Measurements from ENCODE around the gene PLSCR1. TPM values are rescaled to one million over a fixed set of nuclear protein-coding genes. Genes with fewer than 3 reads are reported as not detected.
"Not testable (repeated sequence)": the region's sequence is repeated elsewhere in the genome, so short reads cannot be mapped to it uniquely, and the experiment has no call there.

PLSCR1 gene
- total RNA-seq, 2 donors from 2014 or later = 72.1 to 95.5 TPM

DNA sequence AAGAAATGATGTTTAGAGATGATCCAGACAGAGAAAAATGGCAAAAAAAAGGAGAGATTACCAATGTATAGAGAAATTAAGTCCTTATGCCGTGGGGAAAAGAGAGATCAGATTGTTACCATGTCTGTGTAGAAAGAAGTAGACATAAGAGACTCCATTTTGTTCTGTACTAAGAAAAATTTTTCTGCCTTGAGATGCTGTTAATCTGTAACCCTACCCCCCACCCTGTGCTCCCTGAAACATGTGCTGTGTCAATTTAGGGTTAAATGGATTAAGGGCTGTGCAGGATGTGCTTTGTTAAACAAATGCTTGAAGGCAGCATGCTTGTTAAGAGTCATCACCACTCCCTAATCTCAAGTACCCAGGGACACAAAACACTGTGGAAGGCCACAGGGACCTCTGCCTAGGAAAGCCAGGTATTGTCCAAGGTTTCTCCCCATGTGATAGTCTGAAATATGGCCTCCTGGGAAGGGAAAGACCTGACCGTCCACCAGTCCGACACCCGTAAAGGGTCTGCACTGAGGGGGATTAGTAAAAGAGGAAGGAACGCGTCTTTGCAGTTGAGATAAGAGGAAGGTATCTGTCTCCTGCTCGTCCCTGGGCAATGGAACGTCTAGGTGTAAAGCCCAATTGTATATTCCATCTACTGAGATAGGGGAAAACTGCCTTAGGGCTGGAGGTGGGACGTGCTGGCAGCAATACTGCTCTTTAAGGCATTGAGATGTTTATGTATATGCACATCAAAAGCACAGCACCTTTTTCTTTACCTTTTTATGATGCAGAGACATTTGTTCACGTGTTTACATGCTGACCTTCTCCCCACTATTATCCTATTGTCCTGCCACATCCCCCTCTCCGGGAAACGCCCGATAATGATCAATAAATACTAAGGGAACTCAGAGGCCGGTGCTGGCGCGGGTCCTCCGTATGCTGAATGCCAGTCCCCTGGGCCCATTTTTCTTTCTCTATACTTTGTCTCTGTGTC is 21.9 kb downstream of the PLSCR1 start:
- DNase-seq (ENCODE audit: low spot score); intact Hi-C loops (cut with DNase I): not testable (repeated sequence)

DNA sequence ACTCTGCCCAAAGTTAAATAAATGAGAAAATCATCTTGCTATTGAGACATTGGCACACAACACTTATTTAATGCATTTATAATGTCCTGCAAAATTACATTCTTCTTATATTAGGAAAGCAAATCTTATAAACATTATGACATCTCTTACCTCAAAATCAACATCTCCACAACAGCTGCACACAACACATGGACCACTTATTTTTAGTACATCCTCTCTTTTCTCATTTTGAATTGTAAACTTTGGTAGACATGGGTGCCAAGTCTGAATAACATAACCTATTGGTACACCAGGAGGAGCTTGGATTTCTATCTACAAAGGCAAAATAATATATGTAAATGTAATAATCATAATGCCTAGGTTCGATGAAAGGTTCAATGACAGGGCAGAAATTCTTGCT is 23.0 kb downstream of the PLSCR1 start:
- intact Hi-C loops (cut with DNase I) = no loop called here
- no peak for DNase-seq (ENCODE audit: low spot score)

DNA sequence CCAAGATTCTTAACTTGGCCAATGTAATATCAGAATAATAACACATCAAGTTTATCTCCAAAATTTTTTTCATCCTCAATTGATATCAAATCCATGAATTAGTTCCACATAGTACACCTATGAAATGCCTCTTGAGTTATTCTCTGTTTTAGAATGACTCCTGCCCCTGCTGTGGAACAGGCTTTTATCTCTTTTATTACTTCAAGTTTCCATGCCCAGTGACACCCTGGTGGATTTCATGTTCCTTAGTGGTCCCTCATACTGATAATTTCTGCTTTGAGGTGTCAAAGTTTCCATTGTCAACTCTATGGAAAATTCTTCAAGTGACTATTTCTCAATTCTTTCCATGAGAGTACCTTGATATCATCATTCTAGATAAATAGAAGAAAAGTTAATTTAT is 24.6 kb downstream of the PLSCR1 start:
- intact Hi-C loops (cut with DNase I) = no loop called here
- DNase-seq (ENCODE audit: low spot score) = no peak

DNA sequence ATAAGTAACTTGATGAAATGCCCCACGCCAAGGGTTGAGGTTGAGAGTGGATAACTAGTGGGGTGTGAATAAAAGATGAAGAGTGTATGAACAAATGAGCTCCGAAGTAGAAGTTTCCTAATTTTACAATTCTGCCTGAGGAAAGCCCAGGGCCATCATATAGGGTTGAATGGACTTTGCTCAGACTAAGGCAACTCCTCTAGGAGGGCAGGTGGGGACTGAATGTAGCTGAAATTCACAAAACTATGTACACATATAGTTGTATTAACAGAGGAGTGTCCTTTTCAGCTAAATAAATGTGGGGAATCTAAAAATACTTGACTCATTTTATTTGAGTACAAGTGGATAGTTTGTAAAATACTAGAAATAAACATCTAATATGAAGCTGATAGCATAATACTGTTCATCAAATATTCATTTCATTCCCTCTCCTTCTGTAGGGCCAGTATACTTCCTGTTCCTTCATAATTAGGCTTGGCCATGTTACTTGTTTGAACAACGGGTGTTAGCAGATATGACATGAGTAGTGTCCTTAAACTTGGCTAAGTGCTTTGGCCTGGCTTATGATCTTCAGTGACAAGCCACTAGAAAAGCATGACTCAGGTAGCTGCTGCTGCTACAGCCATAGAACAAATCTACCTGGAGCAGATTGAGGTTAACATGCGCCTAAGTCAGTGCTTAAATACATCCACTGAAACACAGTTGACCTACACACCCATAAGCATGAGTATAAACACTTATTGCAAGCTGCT is 26.5 kb downstream of the PLSCR1 start:
- no peak for DNase-seq (ENCODE audit: low spot score)
- intact Hi-C loops (cut with DNase I) = no loop called here

DNA sequence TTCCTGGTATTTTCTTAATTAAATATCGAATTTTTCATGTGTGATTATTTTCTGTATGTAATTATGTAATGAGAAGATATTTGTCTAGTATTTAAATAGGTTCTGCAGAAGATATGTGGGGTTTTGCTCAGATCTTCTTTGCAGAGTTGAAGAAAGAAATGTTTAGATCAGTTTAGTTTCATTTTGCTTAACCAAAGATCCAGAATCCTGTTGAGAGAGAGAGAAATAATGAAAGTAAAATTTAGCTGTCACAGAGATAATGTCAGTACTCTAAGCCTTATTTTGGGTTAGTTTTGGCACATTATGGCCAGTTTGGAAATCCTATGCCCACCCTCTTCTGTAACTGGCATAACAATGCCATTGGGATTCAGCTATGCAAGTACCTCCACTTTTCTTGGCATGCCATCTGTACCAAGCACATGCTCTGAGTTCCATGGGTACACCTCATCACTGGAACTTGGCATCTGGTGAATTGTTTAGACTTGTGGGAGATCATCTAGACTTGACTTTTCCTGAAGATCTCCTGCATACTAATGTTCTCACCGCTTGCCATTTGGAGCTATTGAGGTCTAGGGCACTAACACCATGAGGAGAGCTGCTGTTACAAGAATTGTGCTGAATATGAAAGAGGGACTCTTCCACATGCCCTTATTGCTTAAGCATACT is 30.9 kb downstream of the PLSCR1 start:
- intact Hi-C loops (cut with DNase I) = no loop called here
- DNase-seq (ENCODE audit: low spot score) = no peak

DNA sequence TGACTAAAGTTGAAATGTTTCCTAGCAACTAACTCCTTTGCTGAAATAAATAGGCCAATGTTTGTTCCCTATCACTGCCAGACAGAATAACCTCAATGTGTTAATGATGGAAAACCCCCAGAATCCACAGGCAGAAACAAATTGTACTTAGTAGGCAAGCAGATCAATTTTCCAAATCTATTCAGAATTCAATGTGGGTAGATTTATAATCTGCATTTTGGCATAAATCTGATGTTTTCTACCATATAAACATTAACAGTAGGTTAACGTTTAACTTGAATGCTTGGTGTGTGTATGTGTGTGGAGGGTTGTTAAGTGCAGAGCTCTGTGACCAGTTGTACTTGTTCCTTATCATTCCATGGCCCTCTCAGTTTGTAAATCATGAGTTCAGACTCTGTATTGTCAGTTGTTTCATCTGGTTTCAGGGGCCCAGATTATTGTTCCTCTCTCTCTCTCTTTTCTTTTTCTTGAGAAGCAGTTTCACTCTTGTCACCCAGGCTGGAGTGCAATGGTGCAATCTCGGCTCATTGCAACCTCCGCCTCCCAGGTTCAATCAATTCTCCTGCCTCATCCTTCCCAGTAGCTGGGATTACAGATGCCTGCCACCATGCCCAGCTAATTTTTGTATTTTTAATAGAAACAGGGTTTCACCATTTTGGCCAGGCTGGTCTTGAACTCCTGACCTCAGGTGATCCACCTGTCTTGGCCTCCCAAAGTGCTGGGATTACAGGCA is 32.8 kb downstream of the PLSCR1 start:
- no peak for DNase-seq (ENCODE audit: low spot score)
- intact Hi-C loops (cut with DNase I) = no loop called here

DNA sequence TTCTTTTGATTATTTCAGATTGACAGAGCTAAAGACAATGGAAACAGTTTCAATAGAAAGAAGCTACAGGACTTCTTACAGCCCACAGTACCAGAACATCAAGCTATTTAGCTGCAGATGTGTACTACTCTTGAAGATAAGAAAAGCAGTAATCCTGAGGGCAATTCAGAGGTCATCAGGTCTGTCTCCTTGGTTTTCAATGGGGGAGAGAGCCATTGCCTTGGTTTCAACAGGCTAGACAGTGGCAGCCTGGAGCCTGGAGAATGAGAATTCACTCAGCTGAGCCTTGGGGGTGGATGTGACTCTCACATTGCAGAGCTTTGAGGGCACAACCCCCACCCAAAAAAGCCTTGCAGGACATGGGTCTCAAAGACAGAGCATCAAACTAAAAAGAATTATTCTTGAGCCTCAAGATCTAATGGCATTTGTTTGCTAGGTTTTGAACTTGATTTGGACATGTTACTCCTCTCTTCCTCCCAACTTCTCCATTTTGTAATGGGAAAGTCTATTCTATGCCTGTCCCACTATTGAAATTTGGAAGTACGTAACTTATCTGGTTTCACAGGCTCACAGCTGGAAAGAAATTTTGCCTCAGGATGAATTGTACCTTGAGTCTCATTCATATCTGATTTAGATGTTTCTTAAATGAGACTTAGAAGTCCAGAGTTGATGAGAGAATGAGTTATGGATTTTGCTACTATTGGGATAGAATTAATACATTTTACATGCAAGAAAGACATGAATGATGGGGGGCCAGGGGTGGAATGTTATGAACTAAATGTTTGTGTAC is 36.9 kb downstream of the PLSCR1 start:
- intact Hi-C loops (cut with DNase I) = no loop called here
- no peak for DNase-seq (ENCODE audit: low spot score)

DNA sequence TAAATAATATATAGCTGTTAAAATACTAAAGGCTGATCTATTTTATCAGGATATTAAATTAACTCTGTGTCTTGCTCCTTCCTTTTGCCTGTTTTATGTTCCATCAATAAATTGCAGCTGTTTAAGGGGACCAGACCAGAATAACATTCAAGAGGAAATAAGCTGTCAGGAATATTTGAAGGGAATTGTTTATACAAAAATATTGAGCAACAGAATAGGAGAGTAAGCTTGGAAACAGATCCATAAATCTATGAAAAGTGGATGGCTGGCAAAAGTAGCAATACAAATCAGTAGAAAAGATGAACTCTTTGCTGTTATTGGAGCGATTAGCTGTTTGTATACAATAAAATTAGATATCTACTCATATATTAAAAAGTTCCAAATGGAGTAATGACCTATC is 38.9 kb downstream of the PLSCR1 start:
- no peak for DNase-seq (ENCODE audit: low spot score)
- intact Hi-C loops (cut with DNase I) = no loop called here

DNA sequence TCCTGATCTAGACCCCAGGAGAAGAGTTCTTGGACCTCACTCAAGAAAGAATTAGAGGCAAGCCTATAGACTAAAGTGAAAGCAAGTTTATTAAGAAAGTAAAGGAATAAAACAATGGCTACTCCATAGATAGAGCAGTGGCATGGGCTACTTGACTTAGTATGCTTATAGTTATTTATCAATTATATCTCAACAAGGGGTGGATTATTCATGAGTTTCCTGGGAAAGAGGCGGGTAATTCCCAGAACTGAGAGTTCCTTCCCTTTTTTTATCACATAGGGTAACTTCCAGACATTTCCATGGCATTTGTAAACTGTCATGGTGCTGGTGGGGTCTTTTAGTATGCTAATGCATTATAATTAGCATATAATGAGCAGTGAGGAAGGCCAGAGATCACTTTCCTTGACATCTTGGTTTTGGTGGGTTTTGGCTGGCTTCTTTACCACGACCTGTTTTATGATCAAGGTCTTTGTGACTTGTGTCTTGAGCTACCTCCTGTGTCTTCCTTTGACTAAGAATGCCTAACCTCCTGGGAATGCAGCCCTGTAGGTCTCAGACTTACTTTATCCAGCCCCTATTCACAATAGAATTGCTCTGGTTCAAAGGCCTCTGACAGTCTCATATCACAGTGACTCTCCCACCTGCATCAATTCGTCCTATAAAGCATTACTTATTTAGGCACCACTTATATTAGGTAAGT is 39.8 kb downstream of the PLSCR1 start:
- no peak for DNase-seq (ENCODE audit: low spot score)

DNA sequence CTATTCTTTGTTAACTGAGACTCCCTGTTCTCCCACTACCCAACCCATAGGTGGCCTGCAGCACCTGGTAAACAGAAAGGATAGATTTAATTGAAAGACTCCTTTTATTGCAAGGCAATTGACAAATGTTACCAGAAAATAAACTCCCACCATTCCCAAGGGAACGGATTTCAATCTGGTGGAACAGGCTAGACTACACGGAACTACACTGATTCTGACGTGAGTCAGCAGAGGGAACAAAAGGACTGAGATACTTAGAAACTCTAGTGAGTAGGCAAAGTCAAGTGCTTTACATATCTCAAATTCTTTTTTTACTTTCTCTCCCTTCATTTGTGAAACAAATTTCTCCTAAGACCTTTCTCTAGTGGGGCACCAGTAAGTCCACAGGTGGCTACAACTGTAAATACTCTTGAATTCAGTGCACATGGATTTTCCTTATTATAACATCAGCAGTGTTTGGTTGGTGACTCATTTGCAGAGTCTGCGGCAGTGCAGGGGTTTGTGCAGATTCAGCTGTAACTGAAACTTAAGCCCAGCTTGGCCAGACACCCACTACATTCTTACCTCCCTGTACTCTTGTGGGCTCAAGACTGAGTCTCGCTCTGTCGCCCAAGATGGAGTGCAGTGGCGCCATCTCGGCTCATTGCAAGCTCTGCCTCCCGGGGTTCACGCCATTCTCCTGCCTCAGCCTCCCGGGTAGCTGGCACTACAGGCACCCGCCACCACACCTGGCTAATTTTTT is 40.8 kb downstream of the PLSCR1 start:
- DNase-seq (ENCODE audit: low spot score) = no peak
- intact Hi-C loops (cut with DNase I) = no loop called here

More for the DNA sequence above, 39.8 kb downstream of the PLSCR1 start:
- intact Hi-C loops (cut with DNase I) = no loop called here

DNA sequence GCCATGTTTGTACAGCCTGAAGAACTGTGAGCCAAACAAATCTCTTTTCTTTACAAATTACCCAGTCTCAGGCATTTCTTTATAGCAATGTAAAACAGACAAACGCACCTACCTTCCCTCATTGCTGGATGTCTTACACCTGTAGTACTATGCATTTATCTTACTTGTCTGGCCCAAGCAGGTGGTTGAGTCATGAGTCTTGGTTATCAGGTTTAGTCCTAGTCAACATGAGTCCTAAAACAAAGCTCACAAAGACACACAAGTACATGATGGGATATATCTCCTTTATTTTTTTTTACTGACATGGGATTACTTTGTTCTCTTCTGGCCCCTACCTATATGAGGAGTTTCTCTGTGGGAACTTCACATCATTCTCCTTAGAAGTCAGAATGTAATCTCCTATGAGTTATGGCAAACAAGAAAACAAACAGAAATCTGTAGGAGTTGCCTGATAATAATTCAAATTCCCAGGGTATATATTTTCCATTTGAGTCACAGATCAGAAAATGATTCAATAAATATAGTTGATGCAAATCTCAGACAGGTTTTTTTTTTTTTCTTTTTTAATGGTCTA is 41.4 kb downstream of the PLSCR1 start:
- intact Hi-C loops (cut with DNase I) = no loop called here
- DNase-seq (ENCODE audit: low spot score) = no peak

DNA sequence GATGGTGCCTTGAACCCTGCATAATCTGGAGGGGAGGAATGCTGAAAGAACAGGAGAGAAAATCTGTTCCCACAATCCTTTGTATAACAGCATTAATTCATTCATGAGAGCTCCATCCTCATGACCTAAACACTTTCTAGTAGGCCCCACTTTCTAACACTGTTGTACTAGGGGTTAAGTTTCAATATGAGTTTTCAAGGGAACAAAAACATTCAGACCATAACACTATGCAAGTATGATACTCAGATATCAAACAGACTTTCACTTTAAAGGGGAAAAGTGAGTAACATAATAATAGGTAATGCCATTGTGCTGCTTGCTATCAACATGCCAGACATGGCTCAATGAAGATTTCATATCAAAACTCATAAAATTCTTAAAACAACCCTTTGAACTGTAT is 42.7 kb downstream of the PLSCR1 start:
- no peak for DNase-seq (ENCODE audit: low spot score)
- intact Hi-C loops (cut with DNase I) = no loop called here

DNA sequence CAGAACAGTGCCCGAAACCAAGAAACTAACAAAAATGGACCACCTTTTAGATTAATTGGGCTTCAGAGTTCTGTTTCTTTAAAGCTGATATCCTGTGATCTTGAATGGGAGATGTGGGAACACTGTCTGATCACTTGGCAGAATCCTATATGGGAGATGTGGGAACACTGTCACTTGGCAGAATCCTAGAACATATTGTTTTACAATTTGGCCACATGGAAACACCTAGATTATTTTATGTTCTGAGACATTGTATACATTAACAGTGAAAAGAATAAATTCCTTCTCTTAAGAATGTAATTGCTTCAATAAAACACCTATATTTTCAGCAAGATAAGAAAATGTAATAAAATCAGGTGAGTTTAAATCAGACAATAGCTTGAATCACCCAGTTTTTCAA is 44.7 kb downstream of the PLSCR1 start:
- no peak for DNase-seq (ENCODE audit: low spot score)
- intact Hi-C loops (cut with DNase I) = no loop called here

DNA sequence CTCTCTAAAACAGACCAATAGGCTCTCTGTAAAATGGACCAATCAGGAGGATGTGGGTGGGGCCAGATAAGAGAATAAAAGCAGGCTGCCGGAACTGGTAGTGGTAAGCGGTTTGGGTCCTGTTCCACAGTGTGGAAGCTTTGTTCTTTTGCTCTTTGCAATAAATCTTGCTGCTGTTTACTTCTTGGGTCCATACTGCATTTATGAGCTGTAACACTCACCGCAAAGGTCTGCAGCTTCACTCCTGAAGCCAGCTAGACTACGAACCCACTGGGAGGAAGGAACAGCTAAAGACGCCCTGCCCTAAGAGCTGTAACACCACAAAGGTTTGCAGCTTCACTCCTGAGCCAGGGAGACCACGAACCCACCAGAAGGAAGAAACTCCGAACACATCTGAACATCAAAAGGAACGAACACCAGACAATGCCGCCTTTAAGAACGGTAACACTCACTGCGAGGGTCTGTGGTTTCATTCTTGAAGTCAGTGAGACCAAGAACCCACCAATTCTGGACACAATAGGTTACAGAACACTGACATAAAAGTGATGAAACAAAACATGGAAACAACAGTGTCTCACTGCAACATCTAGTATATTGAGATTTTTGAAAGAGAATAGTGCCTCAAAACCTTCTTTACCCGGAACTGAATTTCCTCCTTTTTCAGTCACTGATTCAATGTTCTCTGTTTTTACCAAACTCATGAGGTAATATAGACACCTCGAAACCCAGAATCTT is 46.2 kb downstream of the PLSCR1 start:
- intact Hi-C loops (cut with DNase I) = no loop called here
- DNase-seq (ENCODE audit: low spot score) = no peak

DNA sequence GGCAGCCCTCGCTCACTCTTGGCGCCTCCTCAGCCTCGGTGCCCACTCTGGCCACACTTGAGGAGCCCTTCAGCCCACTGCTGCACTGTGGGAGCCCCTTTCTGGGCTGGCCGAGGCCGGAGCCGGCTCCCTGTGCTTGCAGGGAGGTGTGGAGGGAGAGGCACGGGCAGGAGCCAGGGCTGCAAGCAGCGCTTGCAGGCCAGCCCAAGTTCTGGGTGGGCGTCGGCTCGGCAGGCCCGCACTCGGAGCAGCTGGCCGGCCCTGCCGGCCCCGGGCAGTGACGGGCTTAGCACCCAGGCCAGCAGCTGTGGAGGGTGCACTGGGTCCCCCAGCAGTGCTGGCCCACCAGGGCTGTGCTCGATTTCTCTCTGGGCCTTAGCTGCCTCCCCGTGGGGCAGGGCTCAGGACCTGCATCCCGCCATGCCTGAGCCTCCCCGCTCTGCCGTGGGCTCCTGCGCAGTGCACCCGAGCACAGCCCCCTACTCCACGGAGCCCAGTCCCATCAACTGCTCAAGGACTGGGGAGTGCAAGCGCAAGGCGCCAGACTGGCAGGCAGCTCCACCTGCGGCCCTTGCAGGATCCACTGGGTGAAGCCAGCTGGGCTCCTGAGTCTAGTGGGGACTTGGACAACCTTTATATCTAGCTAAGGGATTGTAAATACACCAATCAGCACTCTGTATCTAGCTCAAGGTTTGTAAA is 47.1 kb downstream of the PLSCR1 start:
- DNase-seq (ENCODE audit: low spot score); intact Hi-C loops (cut with DNase I): not testable (repeated sequence)

DNA sequence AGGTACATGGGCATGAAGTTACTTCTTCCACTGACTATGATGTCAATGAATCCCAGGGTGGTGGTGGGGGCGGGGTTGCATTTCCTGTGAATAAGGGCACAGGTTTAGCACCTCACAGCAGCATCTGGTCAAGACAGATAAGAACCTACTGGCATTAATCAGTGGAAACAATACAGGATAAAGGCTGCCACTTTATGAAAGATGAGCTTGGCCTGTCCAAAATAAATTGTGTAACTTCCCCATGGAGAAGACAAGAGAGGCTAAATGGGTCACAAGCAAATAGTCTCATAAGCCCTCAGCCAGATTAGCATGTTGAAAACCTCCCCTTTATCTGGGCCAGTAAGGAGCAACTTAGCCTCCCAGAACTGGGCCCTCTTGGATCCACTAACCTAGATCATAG is 47.7 kb downstream of the PLSCR1 start:
- DNase-seq (ENCODE audit: low spot score) = no peak

More for the DNA sequence above, 47.7 kb downstream of the PLSCR1 start:
- intact Hi-C loops (cut with DNase I) = no loop called here

All from posterior vena cava (tissue), 2 donors.